HepG2 (cell line): ENCODE data around the gene MRPS34. TPM values are rescaled to one million over a fixed set of nuclear protein-coding genes. Genes with fewer than 3 reads are reported as not detected.

ENCODE experiments used
- ETV6 ChIP-seq: sonication (generic); formaldehyde crosslinking; conservative IDR thresholded peaks from 2 replicates; pipeline ENCODE4 v1.4.0; 2020; ENCODE audit warnings: missing genetic modification reagents
- GATAD1 ChIP-seq: IDR thresholded peaks from 2 replicates; pipeline ENCODE4 v1.6.1; 2016; ENCODE audit warnings: missing genetic modification reagents, missing compliant biosample characterization
- HHEX ChIP-seq: IDR thresholded peaks from 2 replicates; pipeline ENCODE4 v1.6.1; 2016; ENCODE audit warnings: control low read depth
- HNRNPH1 ChIP-seq: fragments of 200-400 bp; formaldehyde crosslinking; optimal IDR thresholded peaks from 2 replicates; pipeline ENCODE3; 2017; ENCODE audit warnings: mild to moderate bottlenecking, low read depth, low read length
- HOXA3 ChIP-seq: sonication (generic); formaldehyde crosslinking; IDR thresholded peaks from 2 replicates; pipeline ENCODE4 v1.5.0; 2020; ENCODE audit warnings: missing genetic modification reagents
- MXD4 ChIP-seq: IDR thresholded peaks from 2 replicates; pipeline ENCODE4 v1.6.1; 2016; ENCODE audit warnings: mild to moderate bottlenecking, missing biosample characterization, missing genetic modification reagents
- PTBP1 ChIP-seq: fragments of 200-400 bp; formaldehyde crosslinking; IDR thresholded peaks from 2 replicates; pipeline ENCODE4 v1.6.1; 2018; ENCODE audit warnings: low read length, low read depth; ENCODE audit not compliant: poor library complexity, severe bottlenecking
- SIX4 ChIP-seq: sonication (generic); formaldehyde crosslinking; IDR thresholded peaks from 2 replicates; pipeline ENCODE4 v1.4.0; 2020; ENCODE audit warnings: missing genetic modification reagents
- SMC3 ChIP-seq: IDR thresholded peaks from 2 replicates; pipeline ENCODE4 v1.6.1; 2011; ENCODE audit warnings: low read length, improper control_type of control experiment
- ZBTB20 ChIP-seq: sonication (generic); formaldehyde crosslinking; IDR thresholded peaks from 2 replicates; pipeline ENCODE4 v1.8.1; 2023; ENCODE audit warnings: missing genetic modification reagents, low read depth, mild to moderate bottlenecking, borderline replicate concordance
- ZFYVE20 ChIP-seq: sonication (generic); formaldehyde crosslinking; IDR thresholded peaks from 2 replicates; pipeline ENCODE4 v1.8.0; 2023; ENCODE audit warnings: low read depth, mild to moderate bottlenecking, moderate library complexity, missing genetic modification reagents, borderline replicate concordance
- ZNF101 ChIP-seq: sonication (generic); formaldehyde crosslinking; IDR thresholded peaks from 2 replicates; pipeline ENCODE4 v1.4.0; 2020; ENCODE audit warnings: mild to moderate bottlenecking, low read depth, missing genetic modification reagents, borderline replicate concordance
- ZNF605 ChIP-seq: sonication (generic); formaldehyde crosslinking; IDR thresholded peaks from 2 replicates; pipeline ENCODE4 v1.8.0; 2022; ENCODE audit warnings: mild to moderate bottlenecking, missing genetic modification reagents
- polyA plus RNA-seq, 8 experiments: library from polyadenylated mRNA; depleted of rRNA in 3 of 8; stranded (reverse) in 7 of 8; unstranded in 1 of 8; fragments of >200 nt; fragmentation: Illumina TruSeq in 4 of 8; extraction: Trizol in 4 of 8; gene quantifications; 2 replicates each; pipeline versions ENCODE4 v1.2.1 to v1.2.3, GENCODE V29; 2011 to 2016; ENCODE audit warnings: low read depth in 4 of 8, missing spikeins in 1 of 8, mixed read lengths in 1 of 8; ENCODE audit not compliant: insufficient read depth in 1 of 8
- total RNA-seq, 5 experiments: library from RNA; depleted of rRNA; stranded (reverse); fragments of >200 nt; fragmentation: Illumina TruSeq; extraction: Trizol; gene quantifications; 2 replicates each; pipeline ENCODE4 v1.2.3, GENCODE V29; 2016; ENCODE audit warnings: low read depth in 1 of 5
- TF ChIP-seq, protein P1 (sequence below): IDR thresholded peaks from 2 replicates; pipeline ENCODE4 v1.6.1; 2016; ENCODE audit warnings: low read depth
- TF ChIP-seq, protein P2 (sequence below): sonication (generic); formaldehyde crosslinking; IDR thresholded peaks from 2 replicates; pipeline ENCODE4 v1.4.0; 2020; ENCODE audit warnings: missing genetic modification reagents
- TF ChIP-seq, protein P3 (sequence below): sonication (generic); formaldehyde crosslinking; IDR thresholded peaks from 2 replicates; pipeline ENCODE4 v1.5.0; 2020; ENCODE audit warnings: mild to moderate bottlenecking, missing genetic modification reagents, borderline replicate concordance

The MRPS34 gene
- total and polyA plus RNA-seq, 2 of the 13 experiments (the other 11 are each of a cell fraction or from before 2014, with no cell fraction given): 63.5 to 131 TPM

GRCh38 chr16:1772908-1773702 lies at the start of gene MRPS34 (continued):
- TF ChIP-seq, protein P1, sequence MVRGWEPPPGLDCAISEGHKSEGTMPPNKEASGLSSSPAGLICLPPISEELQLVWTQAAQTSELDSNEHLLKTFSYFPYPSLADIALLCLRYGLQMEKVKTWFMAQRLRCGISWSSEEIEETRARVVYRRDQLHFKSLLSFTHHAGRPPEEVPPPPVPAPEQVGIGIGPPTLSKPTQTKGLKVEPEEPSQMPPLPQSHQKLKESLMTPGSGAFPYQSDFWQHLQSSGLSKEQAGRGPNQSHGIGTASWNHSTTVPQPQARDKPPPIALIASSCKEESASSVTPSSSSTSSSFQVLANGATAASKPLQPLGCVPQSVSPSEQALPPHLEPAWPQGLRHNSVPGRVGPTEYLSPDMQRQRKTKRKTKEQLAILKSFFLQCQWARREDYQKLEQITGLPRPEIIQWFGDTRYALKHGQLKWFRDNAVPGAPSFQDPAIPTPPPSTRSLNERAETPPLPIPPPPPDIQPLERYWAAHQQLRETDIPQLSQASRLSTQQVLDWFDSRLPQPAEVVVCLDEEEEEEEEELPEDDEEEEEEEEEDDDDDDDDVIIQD: peak; percentile 31; the same call in 1 of the 2 replicates
- TF ChIP-seq PTBP1 (no peak), HOXA3 (CRISPR knock-in tag) (peak; percentile 96), SMC3 (peak; percentile 19; the same call in 1 of the 2 replicates), HHEX (CRISPR knock-in tag) (no peak), ZBTB20 (CRISPR knock-in tag) (peak; percentile 65; the same call in 1 of the 2 replicates), ZFYVE20 (CRISPR knock-in tag) (no peak), HNRNPH1 (no peak), MXD4 (CRISPR knock-in tag) (peak; percentile 73), ZNF605 (no peak), GATAD1 (CRISPR knock-in tag) (peak; percentile 97), SIX4 (CRISPR knock-in tag) (no peak), ETV6 (CRISPR knock-in tag) (no peak; the same call in 1 of the 2 replicates), ZNF101 (CRISPR knock-in tag) (no peak)
- TF ChIP-seq, protein P2, sequence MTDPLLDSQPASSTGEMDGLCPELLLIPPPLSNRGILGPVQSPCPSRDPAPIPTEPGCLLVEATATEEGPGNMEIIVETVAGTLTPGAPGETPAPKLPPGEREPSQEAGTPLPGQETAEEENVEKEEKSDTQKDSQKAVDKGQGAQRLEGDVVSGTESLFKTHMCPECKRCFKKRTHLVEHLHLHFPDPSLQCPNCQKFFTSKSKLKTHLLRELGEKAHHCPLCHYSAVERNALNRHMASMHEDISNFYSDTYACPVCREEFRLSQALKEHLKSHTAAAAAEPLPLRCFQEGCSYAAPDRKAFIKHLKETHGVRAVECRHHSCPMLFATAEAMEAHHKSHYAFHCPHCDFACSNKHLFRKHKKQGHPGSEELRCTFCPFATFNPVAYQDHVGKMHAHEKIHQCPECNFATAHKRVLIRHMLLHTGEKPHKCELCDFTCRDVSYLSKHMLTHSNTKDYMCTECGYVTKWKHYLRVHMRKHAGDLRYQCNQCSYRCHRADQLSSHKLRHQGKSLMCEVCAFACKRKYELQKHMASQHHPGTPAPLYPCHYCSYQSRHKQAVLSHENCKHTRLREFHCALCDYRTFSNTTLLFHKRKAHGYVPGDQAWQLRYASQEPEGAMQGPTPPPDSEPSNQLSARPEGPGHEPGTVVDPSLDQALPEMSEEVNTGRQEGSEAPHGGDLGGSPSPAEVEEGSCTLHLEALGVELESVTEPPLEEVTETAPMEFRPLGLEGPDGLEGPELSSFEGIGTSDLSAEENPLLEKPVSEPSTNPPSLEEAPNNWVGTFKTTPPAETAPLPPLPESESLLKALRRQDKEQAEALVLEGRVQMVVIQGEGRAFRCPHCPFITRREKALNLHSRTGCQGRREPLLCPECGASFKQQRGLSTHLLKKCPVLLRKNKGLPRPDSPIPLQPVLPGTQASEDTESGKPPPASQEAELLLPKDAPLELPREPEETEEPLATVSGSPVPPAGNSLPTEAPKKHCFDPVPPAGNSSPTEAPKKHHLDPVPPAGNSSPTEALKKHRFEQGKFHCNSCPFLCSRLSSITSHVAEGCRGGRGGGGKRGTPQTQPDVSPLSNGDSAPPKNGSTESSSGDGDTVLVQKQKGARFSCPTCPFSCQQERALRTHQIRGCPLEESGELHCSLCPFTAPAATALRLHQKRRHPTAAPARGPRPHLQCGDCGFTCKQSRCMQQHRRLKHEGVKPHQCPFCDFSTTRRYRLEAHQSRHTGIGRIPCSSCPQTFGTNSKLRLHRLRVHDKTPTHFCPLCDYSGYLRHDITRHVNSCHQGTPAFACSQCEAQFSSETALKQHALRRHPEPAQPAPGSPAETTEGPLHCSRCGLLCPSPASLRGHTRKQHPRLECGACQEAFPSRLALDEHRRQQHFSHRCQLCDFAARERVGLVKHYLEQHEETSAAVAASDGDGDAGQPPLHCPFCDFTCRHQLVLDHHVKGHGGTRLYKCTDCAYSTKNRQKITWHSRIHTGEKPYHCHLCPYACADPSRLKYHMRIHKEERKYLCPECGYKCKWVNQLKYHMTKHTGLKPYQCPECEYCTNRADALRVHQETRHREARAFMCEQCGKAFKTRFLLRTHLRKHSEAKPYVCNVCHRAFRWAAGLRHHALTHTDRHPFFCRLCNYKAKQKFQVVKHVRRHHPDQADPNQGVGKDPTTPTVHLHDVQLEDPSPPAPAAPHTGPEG: peak; percentile 75; the same call in 1 of the 2 replicates
- TF ChIP-seq, protein P3, sequence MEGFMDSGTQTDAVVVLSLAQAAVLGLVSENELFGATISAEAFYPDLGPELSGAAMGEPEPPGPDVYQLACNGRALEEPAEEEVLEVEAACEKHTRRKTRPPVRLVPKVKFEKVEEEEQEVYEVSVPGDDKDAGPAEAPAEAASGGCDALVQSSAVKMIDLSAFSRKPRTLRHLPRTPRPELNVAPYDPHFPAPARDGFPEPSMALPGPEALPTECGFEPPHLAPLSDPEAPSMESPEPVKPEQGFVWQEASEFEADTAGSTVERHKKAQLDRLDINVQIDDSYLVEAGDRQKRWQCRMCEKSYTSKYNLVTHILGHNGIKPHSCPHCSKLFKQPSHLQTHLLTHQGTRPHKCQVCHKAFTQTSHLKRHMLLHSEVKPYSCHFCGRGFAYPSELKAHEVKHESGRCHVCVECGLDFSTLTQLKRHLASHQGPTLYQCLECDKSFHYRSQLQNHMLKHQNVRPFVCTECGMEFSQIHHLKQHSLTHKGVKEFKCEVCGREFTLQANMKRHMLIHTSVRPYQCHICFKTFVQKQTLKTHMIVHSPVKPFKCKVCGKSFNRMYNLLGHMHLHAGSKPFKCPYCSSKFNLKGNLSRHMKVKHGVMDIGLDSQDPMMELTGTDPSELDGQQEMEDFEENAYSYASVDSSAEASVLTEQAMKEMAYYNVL (CRISPR knock-in tag): peak; percentile 82; the same call in 1 of the 2 replicates
